Measurements from ENCODE around the gene CDC14A. TPM values are rescaled to one million over a fixed set of nuclear protein-coding genes. Genes with fewer than 3 reads are reported as not detected.

Gene CDC14A
- total RNA-seq, 1 donor from 2014 or later, result 6.8 TPM

DNA sequence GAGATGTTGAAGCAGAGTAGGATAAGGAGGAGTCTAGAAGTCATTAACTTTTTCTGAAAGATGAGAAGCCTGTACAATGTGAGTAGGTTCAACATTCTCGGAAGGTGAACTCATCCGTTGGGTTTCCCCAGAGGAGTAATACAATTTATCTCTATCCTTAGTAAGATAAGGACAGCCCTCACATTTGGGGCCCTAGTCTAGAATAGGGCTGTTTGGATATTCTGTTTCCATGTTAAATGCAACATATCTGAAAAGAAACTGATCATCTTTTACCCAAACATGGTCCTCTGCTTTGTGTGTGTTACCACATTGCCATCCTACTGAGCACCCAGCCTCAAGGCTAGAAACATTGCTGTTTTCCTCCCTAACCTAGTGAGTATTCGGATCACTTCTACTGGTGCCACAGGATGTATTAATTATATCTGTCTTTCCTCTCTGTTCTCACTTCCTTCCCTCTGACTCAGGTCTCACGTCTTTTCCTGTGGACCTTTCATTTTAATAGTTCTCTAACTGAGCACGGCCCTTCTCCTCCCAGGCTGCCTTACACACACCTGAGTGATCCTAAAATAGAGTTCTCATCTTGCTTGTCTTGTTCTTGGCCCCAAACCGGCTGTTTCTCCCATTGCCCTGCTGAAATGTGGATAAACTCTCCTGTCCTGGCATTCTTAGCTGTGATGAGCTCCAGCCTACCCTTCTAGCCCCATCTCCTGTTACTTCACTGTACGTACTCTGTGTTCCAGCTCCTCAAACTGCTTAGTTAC lies 91.7 kb downstream of the CDC14A start:
- DNase-seq (ENCODE audit: low spot score), result no peak

DNA sequence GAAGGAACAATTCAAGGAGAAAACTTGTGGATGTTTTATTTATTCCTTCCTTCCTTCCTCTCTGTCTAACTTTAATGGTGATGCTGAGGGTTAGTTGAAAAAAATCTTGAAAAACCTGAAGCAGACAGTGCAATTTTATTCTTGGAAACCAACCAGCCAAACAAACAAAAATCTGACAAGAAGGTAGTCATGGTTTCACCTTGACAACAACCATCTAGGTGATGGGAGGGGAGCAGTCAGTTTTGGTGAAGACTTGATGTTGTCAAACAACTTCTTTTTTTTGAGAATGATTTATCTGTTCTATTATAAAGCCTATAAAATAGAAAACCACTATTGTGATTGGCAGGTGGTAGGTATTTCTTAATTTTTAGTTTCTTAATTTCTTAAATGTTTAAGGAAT lies 93.3 kb downstream of the CDC14A start:
- DNase-seq (ENCODE audit: low spot score), result no peak

DNA sequence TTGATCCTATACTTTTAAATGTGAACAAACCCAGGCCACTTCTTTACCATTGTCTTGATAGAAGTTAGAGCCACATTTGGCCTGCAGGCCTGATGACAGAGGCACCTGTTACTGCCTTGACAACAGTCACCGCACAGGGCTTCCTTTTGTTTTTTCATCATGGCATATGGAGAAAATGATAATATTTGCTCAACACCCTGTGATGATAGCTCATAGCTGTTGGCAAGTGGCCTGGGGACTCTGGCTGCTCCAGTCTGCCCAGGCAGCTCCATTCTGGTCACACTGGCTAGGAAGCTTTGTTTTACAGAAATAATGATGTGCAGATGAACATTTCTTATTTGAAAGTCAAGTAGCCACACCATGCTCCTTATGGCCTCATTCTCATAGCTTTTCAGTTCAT lies 96.1 kb downstream of the CDC14A start:
- DNase-seq (ENCODE audit: low spot score), result no peak

DNA sequence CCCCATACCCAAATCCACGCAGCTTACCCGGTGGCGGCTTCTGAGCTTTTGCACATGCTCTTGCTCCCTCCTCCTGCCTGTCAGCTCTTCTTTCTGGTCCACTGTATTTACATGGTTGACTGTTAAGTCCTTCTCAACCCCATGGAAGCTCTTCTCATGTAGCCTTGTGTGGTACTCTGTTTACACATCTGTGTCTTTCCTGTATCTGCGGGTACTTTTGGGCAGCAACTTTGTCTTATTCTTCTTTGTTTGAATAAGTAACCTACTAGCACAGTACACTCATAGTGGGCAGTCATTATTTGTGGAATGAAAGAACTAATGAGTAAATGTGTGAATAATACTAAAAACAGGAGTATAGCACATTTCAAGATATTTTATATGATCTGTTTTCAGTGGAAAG lies 97.2 kb downstream of the CDC14A start:
- DNase-seq (ENCODE audit: low spot score), result no peak

DNA sequence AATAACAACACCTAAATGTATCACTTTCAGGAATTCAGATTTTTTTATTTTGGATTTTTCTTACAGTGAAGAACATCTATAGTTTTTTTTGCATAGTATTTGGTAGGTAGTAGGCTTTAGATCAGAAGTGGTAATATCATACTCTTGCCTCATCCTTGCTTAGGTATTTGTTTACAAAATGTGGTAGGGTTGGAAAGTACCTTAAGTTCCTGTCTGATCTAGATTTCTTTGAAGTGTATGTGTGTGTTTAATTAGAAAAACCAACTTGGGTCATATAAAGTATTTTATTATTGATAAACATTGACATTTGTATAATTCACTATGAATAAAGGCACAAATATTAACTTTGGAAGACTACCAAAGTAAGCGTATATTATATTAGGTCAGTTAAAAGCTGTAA lies 100.3 kb downstream of the CDC14A start:
- no peak for DNase-seq (ENCODE audit: low spot score)

DNA sequence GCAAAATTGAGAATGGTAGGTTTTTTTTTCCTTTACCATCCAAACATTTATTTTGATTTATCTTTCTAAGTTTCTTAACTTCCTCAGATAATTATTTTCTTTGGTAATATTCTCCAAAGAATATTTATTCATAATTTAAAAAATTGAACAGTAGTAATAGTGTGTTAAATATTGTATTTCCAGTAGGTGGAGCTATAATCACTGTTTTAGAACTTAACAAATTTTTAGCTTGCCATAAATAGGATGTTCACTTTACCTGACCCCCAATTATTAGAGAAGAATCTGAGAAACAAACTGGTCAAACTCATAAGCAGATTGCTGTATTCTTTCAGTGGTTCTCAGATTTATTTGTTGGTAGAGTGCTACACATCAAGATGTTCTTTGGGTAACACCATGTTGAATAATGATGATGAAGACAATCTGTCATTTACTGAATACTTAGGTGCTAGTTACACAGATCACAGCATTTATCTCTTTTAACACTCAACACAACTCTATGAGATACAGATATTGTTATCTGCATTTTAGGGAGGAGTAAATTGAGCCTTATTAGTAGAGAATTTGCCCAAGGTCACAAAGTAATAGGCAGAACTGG lies 103.3 kb downstream of the CDC14A start:
- no peak for DNase-seq (ENCODE audit: low spot score)

DNA sequence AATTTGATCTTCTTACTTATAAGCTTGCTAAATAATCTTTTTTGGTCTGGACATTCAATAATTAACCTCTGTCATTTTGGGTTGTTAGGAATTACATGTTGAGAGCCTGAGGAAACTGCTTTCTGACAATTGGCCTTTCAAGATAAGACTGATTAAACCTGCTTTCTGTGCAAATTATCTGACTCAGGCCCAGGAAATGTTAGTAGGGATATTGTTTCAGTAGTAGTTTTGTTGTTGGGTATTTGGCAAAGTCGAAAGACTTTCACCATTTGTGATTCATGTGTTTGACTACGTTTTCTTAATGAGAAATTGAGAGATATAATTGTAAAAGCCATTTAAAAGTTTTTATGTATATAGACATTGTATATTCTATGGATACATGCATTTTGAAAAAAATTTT lies 104.6 kb downstream of the CDC14A start:
- DNase-seq (ENCODE audit: low spot score), result no peak

DNA sequence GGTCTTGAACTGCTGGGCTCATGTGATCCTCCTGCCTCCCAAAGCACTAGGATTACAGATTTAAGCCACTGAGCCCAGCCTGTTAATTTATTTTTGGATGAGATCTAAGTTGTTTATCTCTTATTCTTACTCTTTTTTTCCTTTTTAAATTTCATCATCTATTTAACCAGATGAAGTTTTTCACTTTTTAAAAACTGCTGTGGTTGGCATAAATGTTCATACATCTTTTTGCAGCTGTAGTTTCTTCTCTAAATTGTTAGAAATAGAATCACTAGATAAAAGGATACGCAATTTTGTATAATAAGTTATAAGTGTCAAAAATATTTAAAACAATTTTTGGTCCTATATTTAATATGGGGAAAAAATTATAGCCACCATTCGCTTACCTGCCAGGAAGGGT lies 105.4 kb downstream of the CDC14A start:
- DNase-seq (ENCODE audit: low spot score), result no peak

DNA sequence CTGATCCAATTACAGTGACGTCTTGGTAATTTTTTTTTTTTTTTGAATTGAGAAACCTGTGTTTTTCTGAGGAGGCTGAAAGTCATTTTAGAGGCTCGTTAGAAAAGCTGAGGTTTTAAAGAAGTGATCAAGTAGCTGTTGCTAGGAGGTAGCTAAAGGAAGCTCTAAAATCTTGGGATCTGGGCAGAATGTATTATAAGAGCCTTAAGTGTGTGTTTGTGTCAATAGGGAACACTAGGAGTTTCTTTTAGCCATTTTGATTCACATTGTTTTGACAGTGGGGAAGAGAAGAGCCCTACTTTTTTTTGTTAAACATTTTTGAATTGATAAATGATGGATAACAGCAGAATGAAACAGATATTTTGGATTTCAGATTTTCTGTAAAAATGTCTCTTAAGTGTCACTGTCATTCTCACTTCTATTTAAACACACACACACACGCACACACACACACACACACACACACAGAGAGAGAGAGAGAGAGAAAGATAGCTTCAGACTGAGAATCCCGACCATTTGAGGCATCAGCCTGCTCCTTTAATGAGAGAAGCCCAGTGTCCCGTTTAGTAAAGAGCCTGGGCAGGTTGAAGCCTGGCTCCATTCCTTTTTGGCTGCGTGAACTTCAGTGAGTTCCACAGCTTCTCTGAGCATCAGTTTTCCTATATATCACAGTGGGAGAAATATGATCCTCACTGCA lies 106.5 kb downstream of the CDC14A start:
- no peak for DNase-seq (ENCODE audit: low spot score)

DNA sequence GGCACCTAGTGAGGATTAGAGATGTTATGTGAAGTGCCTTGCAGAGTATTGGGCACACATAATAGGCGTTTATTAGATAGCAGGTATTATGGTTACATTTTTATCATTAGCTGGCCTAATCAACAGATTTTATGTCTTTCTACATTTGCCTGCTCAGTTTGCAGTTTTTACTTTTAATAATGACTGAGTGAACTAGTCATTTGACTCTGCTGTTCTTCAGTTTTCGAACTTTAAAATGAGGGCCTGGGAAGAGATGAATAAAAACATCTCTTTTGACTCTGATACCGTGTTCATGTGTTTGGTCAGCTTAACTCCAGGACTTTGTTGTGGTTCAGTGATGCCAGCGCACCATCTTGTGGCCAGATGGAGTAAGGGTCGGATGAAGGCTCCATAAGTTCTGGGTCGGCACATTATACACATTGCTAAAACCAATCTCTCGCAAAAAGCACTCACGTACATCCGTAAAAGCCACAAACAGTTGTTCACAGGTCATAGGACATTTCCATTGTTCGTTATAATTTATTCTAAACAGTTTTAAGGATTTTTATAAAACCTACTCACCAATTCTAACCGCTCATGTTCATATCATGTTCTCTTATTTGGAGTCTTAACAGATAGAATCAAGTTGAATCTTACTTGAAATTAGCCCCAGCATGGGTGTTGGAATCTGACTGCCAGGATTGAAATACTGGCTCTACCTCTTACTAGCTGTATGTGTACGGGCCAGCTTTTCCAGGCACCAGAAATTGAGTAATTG lies 107.2 kb downstream of the CDC14A start:
- no peak for DNase-seq (ENCODE audit: low spot score)

DNA sequence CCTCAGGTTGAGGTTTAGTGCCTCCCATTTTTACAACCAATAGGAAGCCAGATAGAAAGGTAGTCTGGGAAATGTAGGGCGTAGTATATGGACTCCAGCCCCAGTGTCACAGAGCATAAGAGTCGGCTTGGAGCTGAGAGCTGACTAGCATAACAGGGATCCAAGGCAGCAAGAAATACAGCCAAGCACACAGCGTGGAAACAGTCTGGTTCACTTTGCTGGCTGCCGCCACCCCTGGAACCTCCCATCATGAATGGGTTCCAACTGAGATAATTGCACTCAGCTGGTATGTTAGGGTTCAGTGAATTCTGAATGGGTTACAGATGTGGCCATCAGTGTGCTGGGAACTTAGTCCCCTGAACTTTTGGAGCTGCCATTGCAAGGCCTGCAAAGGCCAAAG lies 108.9 kb downstream of the CDC14A start:
- DNase-seq (ENCODE audit: low spot score), result no peak

DNA sequence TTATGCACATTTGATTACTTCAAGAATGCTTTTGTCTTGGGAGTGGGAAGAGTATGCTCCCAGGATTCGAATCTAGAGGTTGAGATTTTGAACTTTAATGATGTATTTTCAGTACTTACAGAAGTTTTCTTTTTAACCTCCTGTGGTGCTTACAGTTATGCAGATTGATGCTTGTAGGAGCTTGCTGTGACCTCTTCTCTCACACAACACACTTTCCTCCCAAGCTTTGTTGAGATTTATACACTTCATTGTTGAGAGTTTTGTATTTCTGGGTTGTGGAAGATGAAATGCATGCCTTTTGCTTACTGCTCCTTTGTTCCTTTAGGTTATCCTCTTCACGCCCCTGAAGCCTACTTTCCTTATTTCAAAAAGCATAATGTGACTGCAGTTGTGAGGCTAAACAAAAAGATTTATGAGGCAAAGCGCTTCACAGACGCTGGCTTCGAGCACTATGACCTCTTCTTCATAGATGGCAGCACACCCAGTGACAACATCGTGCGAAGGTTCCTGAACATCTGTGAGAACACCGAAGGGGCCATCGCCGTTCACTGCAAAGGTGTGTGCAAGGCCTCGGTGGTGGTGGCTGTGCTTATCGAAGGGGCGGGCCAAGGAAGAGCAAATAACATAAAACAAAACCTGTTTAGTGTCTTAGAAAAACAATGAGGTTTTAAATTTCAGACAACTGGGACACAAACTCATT lies 110.2 kb downstream of the CDC14A start:
- DNase-seq (ENCODE audit: low spot score), result no peak

DNA sequence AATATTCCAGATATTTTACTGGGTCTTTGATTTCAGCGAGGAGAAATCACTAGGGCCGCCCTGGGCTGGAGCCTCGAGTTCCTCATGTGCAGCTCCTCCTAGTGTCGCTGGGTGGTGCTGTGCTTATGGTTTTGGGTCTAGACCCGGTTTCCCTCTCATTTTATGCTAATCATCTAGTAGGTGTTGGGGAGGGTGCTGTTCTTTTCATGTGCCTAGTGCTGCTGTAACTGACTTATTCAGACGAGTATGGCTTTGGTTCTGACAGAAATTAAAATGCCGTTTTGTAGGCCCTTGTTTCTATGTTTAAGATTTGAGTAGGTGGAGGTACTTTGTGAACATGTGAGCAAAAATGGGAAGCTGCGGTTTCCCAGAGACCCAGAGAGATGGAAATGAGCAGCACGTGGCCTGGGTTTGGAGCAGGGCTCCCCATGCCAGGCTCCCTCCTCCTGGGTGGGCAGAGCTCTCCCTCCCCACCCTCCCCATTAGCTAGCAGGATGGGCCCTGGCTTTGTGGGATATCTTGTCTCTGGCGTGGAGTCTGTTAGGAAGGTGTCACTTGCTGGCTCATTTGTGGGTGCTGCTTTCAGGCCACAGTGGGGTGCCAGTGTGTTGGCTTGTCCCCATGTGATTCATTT lies 111.6 kb downstream of the CDC14A start:
- DNase-seq (ENCODE audit: low spot score), result no peak

DNA sequence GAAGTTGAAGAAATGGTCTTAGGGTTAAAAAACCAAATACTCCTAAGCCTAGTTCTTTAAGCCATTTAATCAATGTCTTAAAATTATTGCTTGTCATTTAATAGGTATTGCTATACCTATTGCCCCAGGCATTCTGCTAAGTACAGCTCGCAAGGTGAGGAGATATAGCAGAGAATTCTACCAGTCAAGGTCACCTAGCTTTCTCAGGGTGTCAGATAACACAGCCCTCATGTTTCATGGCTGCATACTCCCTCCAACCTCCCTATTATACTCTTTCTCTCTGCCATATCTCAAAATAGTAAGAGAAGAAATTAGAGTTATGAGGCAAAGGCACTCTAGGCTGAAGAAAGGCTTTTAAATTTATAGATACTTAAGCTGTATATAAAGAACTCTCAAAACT lies 117.3 kb downstream of the CDC14A start:
- no peak for DNase-seq (ENCODE audit: low spot score)

DNA sequence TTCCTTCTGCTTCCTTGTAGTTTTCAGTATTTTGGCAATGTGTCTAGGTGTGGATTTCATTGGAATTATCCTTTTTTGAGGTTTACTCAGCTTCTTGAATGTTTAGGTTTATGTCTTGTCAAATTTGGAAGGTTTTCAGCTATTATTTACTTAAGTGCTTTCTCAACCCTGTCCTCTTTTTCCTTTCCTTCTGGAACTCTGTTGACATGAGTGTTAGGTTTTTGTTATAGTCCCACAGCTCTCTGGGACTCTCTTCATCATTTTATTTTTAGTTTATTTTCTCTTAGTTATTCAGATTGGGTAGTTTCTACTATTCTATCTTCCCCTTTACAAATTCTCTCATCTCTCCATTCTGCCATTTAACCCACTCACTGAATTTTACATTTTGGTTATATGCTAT lies 122.5 kb downstream of the CDC14A start:
- DNase-seq (ENCODE audit: low spot score), result no peak

DNA sequence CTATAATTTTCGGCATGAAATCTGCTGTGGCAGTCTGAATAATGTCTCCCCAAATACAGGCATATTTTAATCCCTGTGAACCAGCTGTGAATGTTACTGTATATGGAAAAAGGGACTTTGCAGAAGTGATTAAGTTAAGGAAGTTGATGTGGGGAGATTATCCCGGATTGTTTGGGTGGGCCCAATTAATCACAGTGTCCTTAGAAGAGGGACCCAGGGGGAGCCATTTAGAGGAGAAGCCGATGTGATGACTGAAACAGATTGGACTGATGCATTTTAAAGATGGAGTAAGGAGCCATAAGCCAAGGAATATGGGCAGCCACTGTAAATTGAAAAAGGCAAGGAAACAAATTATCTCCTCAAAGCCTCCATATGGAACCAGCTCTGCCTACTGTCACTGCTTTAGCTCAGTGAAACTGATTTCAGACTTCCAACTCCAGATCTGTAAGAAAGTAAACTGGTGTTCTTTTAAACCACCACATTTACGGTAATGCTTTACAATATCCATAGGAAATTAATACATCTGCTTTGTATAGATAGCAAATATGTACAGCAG lies 124.5 kb downstream of the CDC14A start:
- DNase-seq (ENCODE audit: low spot score), result no peak

DNA sequence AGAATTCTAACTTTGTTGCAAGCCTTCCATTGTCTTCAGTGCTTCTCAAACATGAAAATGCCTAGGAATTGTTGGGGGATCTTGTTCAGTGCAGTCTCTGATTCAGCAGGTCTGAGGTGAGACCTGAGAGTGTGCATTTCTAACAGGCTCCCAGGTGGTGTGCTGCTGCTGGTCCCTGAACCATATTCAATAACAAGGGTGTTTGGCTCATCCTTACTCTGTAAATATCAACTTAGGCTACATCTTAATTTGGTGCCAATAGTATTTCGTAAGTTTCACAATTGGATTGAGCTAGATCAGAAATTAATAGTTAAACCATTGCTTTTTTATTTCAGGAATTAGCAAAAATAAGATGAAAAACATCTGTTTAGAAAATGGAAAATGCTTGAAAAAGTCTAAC lies 126.5 kb downstream of the CDC14A start:
- no peak for DNase-seq (ENCODE audit: low spot score)

DNA sequence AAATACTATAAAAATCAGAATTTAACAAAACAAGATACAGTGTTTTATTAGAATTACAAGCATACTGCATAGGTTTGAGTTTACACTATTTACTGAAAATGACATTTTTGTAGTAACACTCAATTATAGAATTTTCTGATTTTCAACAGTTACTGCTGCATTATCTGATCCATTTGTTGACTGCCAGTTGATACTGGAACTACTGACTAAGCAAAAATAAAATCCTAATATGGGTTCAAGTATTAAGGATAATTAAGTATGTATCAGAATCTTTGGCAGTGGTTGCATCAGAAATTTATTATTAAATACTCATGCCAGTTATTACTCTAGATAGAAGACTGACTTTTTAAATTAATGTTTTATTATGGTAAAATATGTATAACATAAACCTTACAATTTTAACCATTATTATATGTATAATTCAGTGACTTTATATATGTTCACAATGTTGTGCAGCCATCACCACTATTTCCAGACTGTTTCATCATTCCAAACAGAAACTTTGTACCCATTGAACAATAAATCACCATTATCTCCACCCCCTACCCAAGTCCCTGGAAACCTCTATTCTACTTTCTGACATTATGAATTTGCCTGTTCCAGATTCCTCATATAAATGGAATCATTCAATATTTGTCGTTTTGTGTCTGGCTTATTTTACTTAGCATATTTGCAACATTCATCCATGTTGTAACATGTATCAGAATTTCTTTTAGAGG lies 127.5 kb downstream of the CDC14A start:
- no peak for DNase-seq (ENCODE audit: low spot score)

DNA sequence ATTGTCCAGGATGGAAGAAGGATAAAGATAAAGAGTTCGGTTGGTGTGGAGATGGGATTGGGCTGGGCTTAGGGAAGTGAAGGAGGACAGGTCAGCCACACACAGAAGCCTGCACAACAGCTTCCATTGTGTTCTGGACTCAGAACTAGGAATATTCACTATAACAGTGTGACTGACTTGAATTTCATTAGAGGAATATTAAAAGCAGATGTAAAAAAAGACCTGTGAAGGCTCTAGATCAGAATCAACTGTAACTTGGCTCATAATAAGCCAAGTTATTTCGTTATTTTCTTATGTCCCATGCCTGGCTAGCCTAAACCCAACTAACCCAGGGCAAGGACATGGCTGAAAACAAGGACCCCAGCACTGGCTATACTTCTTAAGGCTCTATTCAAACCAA lies 129.0 kb downstream of the CDC14A start:
- no peak for DNase-seq (ENCODE audit: low spot score)

DNA sequence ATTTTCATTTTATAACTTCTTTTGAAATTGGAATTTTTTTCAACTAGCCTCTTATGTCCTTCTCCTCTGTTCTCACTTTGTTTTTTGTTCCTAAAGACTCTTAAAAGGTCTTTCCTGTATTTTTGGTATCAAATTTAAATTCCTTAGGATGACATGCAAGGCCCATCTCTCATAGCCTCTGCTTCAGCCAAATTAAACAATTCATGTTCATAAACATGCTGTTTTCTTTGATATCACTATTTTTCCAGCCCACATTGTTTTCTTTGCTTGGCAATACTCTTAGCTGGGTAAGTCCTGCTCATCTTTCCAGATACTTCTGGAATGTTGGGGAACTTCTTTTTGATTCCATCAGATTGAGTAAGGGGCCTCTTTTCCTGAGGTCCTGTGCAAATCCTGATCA lies 129.9 kb downstream of the CDC14A start:
- DNase-seq (ENCODE audit: low spot score), result no peak

Measured in mesenteric fat pad (tissue), 1 donor.